ENCODE measurements around the gene CDKN2B-AS1.
"Not testable (repeated sequence)": the region's sequence is repeated elsewhere in the genome, so short reads cannot be mapped to it uniquely, and the experiment has no call there.

CDKN2B-AS1 gene

DNA sequence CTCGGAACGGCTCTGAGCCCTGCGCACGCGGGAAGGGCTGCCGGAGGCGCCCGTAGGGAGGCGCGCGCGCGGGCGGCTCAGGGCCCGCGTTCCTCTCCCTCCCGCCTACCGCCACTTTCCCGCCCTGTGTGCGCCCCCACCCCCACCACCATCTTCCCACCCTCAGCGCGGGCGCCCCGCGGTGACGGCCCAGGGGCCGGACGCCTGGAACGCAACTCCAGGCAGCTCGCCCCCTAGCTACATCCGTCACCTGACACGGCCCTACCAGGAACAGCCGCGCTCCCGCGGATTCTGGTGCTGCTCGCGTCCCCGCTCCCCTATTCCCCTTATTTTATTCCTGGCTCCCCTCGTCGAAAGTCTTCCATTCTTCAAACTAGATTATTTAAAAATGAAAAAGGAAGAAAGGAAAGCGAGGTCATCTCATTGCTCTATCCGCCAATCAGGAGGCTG lies at the start of gene CDKN2B-AS1:
TSS of gene CDKN2B-AS1 (plus strand) at position 236 of the 450 bp plus-strand sequence.
- peak; percentile 65 for DNase-seq (ENCODE audit: extremely low spot score)
- POLR2A ChIA-PET, result interaction anchor here (0.9 kb wide), 1 partner anchor 15 kb away, joined by 3 read pairs; the partner anchor contains the start of gene CDKN2B
- TF ChIP-seq, protein P1, sequence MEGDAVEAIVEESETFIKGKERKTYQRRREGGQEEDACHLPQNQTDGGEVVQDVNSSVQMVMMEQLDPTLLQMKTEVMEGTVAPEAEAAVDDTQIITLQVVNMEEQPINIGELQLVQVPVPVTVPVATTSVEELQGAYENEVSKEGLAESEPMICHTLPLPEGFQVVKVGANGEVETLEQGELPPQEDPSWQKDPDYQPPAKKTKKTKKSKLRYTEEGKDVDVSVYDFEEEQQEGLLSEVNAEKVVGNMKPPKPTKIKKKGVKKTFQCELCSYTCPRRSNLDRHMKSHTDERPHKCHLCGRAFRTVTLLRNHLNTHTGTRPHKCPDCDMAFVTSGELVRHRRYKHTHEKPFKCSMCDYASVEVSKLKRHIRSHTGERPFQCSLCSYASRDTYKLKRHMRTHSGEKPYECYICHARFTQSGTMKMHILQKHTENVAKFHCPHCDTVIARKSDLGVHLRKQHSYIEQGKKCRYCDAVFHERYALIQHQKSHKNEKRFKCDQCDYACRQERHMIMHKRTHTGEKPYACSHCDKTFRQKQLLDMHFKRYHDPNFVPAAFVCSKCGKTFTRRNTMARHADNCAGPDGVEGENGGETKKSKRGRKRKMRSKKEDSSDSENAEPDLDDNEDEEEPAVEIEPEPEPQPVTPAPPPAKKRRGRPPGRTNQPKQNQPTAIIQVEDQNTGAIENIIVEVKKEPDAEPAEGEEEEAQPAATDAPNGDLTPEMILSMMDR (IDR thresholded peaks at IDR 0.05; ENCODE audit: control extremely low read depth, extremely low read depth, low read depth, missing control alignments), result peak; percentile 29
- CTCF ChIA-PET, result interaction anchor here (1.2 to 9.3 kb wide), 7 partner anchors 8 to 183 kb away, joined by 3 to 95 read pairs (median 5); partner anchors contain the start of gene CDKN2B

DNA sequence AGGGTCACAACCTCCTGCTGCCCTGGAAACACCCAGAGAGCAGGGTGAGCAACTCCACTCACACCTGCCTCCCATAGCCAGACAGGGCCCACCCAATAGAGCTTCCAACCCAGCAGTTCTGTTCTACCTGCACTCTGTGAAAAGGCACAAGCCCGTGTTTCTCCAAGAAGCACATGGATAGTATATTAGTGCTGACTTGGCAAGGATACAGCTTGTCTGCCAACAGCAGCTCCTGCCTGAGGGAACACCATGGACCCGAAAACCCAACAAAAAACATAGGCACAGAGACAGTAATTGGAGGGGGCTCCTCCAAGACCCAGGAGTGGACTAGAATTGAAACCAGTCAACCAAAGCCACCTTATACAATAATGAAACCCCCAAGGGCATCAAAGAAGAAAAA lies 49.0 kb upstream of the CDKN2B-AS1 start:
- ChIA-PET POLR2A (no interaction called here), CTCF (interaction anchor here (0.6 kb wide), 1 partner anchor 132 kb away, joined by 3 read pairs; no protein-coding TSS in a partner anchor)
- TF ChIP-seq, protein P1 (IDR thresholded peaks at IDR 0.05; ENCODE audit: control extremely low read depth, extremely low read depth, low read depth, missing control alignments), result no peak
- DNase-seq (ENCODE audit: extremely low spot score), result no peak

DNA sequence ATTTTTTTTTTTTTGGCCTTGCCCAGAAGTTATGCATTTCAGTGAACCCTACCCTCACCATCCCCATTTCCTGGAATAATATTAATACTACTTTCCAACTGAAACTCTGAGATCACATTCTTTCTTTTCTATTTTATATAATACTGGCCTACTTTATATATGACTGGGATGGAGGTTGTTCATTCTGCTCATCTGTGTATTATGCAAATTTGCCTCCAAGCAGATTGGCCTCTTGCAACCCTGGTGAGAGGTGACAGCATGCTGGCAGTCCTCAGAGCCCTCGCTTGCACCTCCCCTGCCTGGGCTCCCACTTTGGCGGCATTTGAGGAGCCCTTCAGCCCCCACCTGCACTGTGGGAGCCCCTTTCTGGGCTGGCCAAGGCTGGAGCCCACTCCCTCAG lies 35.8 kb upstream of the CDKN2B-AS1 start:
- DNase-seq (ENCODE audit: extremely low spot score), result no peak
- TF ChIP-seq, protein P1 (IDR thresholded peaks at IDR 0.05; ENCODE audit: control extremely low read depth, extremely low read depth, low read depth, missing control alignments), result no peak
- ChIA-PET CTCF (no interaction called here), POLR2A (no interaction called here)

DNA sequence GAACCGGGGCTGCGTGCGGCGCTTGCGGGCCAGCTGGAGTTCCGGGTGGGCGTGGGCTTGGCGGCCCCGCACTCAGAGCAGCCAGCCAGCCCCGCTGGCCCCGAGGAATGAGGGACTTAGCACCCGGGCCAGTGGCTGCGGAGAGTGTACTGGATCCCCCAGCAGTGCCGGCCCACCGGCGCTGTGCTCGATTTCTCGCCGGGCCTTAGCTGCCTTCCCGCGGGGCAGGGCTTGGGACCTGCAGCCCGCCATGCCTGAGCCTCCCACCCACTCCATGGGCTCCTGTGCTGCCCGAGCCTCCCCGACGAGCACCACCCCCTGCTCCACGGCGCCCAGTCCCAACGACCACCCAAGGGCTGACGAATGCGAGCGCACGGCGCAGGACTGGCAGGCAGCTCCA lies 35.3 kb upstream of the CDKN2B-AS1 start:
- CTCF ChIA-PET, result interaction anchor here (1.4 to 2.3 kb wide), 2 partner anchors 30 to 49 kb away, joined by 3 to 7 read pairs; partner anchors contain the start of gene CDKN2B
- DNase-seq (ENCODE audit: extremely low spot score); POLR2A ChIA-PET: not testable (repeated sequence)

DNA sequence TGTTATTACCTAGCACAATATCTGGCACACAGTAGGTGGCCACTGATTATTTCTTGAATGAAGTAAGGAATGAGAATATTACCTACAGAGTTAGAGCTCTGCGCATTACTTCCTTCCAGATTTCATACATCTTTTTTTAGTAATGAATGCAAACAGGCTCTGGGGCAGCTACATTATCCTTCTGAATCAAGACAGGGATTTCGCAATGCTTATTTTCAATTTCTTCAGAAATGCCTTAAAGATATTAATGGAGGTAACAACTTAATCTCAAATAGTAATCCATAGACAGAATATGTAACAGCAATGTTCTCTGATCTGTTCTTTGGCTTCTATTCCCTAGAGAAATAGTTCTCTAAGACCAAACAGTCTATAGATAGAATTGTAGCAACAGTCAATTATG lies 33.0 kb upstream of the CDKN2B-AS1 start:
- TF ChIP-seq, protein P1 (IDR thresholded peaks at IDR 0.05; ENCODE audit: control extremely low read depth, extremely low read depth, low read depth, missing control alignments), result no peak
- CTCF ChIA-PET, result interaction anchor here (0.6 to 2.3 kb wide), 3 partner anchors 47 to 148 kb away, joined by 3 to 7 read pairs (median 5); partner anchors contain the start of gene CDKN2B
- DNase-seq (ENCODE audit: extremely low spot score), result no peak
- POLR2A ChIA-PET, result no interaction called here

DNA sequence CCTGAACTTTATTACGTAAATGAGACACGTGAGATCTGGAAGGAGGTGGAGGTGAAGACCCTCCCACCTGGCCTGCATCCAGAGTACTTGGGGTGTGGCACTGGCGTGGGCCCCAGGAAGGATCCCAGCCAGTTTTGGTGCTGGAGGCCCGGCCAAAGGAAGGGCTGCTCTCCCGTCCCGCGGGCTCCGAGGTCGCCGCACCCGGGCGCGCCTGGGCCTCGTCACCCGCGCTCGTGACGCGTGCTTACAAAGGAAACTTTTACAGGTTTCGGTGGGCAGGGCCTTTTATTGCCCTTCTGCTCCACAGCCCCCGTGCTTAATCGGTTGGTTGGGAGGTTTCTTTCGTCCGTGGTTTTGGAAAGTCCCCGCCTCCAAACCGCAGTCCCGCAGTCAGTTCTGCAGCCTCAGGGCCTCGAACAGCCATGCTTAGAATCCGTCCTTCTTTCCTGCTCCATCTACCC lies 29.6 kb upstream of the CDKN2B-AS1 start:
- DNase-seq (ENCODE audit: extremely low spot score), result peak; percentile 52
- ChIA-PET CTCF (interaction anchor here (1.0 to 1.6 kb wide), 3 partner anchors 10 to 32 kb away, joined by 3 read pairs; no protein-coding TSS in a partner anchor), POLR2A (no interaction called here)

More for the DNA sequence above, 29.6 kb upstream of the CDKN2B-AS1 start:
- TF ChIP-seq, protein P1 (IDR thresholded peaks at IDR 0.05; ENCODE audit: control extremely low read depth, extremely low read depth, low read depth, missing control alignments), result no peak

Data from GM10248 (cell line).